HepG2 (cell line): Measurements from ENCODE around the gene RAB40C. TPM values are rescaled to one million over a fixed set of nuclear protein-coding genes. Genes with fewer than 3 reads are reported as not detected.

Experiments
- ATAC-seq: fragments of 200-7000 bp; cut with Tn5 transposase; 3 replicates; pipeline ENCODE4 v1.9.1; 2020; ENCODE audit warnings: mild to moderate bottlenecking, moderate library complexity
- BruUV-seq: library from RNA; stranded (reverse); fragments of 400-500 nt; replicated peaks from 2 replicates; lab custom pipeline; 2021; lab: Mats Ljungman, UMichigan
- CTCF ChIA-PET: fragments of 300-600 bp; formaldehyde crosslinking; extraction: SDS; loops from one replicate; lab custom pipeline; 2021; ENCODE audit warnings: low total read pairs, inconsistent platforms, low intra/inter-chr PET ratio; lab: Yijun Ruan, JAX
- POLR2A ChIA-PET: fragments of 350-600 bp; sonication (Branson Sonifier 250); formaldehyde crosslinking; loops from one replicate; lab custom pipeline; 2020; ENCODE audit warnings: antibody characterized with exemption, inconsistent platforms; lab: Yijun Ruan, JAX
- DNase-seq: peaks from one replicate; pipeline ENCODE4 v3.0.0-alpha.2; 2015; ENCODE audit warnings: low spot score
- FAIRE-seq: peaks from 3 replicates; lab custom pipeline; 2011; peaks lifted over from hg19 to GRCh38; lab: Jason Lieb, UNC
- H2AFZ ChIP-seq: one replicate; pipeline ENCODE4 v1.6.1; 2011; ENCODE audit warnings: low read length, inconsistent platforms
- H3K27ac ChIP-seq: fragments of 300-600 bp; 3 replicates; pipeline ENCODE4 v1.8.0; 2011; ENCODE audit warnings: mixed run types, mild to moderate bottlenecking, mixed read lengths, low read length, inconsistent platforms; ENCODE audit not compliant: insufficient read depth; ENCODE audit errors: extremely low read length
- H3K27me3 ChIP-seq, 2 experiments: fragments of 200-600 bp in 1 of 2; 2 replicates in 1 of 2; 3 replicates in 1 of 2; pipeline versions ENCODE4 v1.6.0 to v1.8.0; 2011; ENCODE audit warnings: low read length in 2 of 2, mild to moderate bottlenecking in 2 of 2, moderate library complexity in 2 of 2, inconsistent platforms in 1 of 2; ENCODE audit not compliant: insufficient read depth in 2 of 2, control insufficient read depth in 1 of 2
- H3K36me3 ChIP-seq, 2 experiments: fragments of 200-600 bp in 1 of 2; replicated peaks in 1 of 2; 2 replicates in 1 of 2; 3 replicates in 1 of 2; pipeline versions ENCODE4 v1.5.1 to v1.8.0; 2011; ENCODE audit warnings: low read length in 2 of 2, inconsistent platforms in 1 of 2; ENCODE audit not compliant: insufficient read depth in 2 of 2, control insufficient read depth in 1 of 2
- H3K4me1 ChIP-seq: 2 replicates; pipeline ENCODE4 v1.5.1; 2012; ENCODE audit warnings: low read length, inconsistent platforms; ENCODE audit not compliant: insufficient read depth
- H3K4me2 ChIP-seq: 2 replicates; pipeline ENCODE4 v1.6.0; 2011; ENCODE audit warnings: low read depth, low read length, inconsistent platforms
- H3K4me3 ChIP-seq, 3 experiments: fragments of 200-600 bp in 1 of 3; sonication (generic), shearing (Covaris generic) in 1 of 3; replicated peaks in 1 of 3; 2 replicates each; pipeline ENCODE4 v1.5.1; 2011 to 2016; ENCODE audit warnings: low read length in 3 of 3, inconsistent platforms in 2 of 3, low read depth in 2 of 3, mild to moderate bottlenecking in 2 of 3, control low read depth in 1 of 3, mixed read lengths in 1 of 3; ENCODE audit not compliant: insufficient read depth in 1 of 3
- H3K79me2 ChIP-seq: one replicate; pipeline ENCODE4 v1.6.1; 2011; ENCODE audit warnings: low read length, inconsistent platforms; ENCODE audit not compliant: insufficient read depth
- H3K9ac ChIP-seq: 2 replicates; pipeline ENCODE4 v1.6.0; 2011; ENCODE audit warnings: mild to moderate bottlenecking, low read depth, low read length, inconsistent platforms; ENCODE audit not compliant: insufficient read depth
- H3K9me3 ChIP-seq: 2 replicates; pipeline ENCODE4 v1.5.1; 2012; ENCODE audit warnings: mild to moderate bottlenecking, low read length
- H4K20me1 ChIP-seq: 2 replicates; pipeline ENCODE4 v1.6.0; 2011; ENCODE audit warnings: inconsistent platforms, mild to moderate bottlenecking, low read length, moderate library complexity; ENCODE audit not compliant: insufficient read depth
- AGO1 ChIP-seq: fragments of 200-400 bp; formaldehyde crosslinking; IDR thresholded peaks from 2 replicates; pipeline ENCODE4 v1.6.1; 2017; ENCODE audit warnings: mild to moderate bottlenecking, low read depth, low read length, moderate library complexity; ENCODE audit not compliant: poor library complexity, severe bottlenecking
- ATM ChIP-seq: fragments of 450-650 bp; IDR thresholded peaks from 2 replicates; pipeline ENCODE4 v1.7.1; 2017; ENCODE audit warnings: mild to moderate bottlenecking, borderline replicate concordance
- BRD4 ChIP-seq: sonication (generic); formaldehyde crosslinking; IDR thresholded peaks from 2 replicates; pipeline ENCODE4 v1.4.0; 2020; ENCODE audit warnings: missing genetic modification reagents
- CHCHD3 ChIP-seq: sonication (generic); formaldehyde crosslinking; IDR thresholded peaks from 2 replicates; pipeline ENCODE4 v1.8.0; 2022; ENCODE audit warnings: mild to moderate bottlenecking, missing genetic modification reagents, moderate library complexity
- CREB3 ChIP-seq: sonication (generic); formaldehyde crosslinking; IDR thresholded peaks from 2 replicates; pipeline ENCODE4 v1.5.0; 2020; ENCODE audit warnings: missing genetic modification reagents
- E2F1 ChIP-seq: sonication (generic); formaldehyde crosslinking; IDR thresholded peaks from 2 replicates; pipeline ENCODE4 v1.5.0; 2020; ENCODE audit warnings: missing genetic modification reagents
- HDAC1 ChIP-seq: sonication (generic); formaldehyde crosslinking; IDR thresholded peaks from 2 replicates; pipeline ENCODE4 v1.5.1; 2020; ENCODE audit warnings: mild to moderate bottlenecking, missing genetic modification reagents
- HOMEZ ChIP-seq: IDR thresholded peaks from 2 replicates; pipeline ENCODE4 v1.6.1; 2016; ENCODE audit warnings: low read depth
- IRF2 ChIP-seq: IDR thresholded peaks from 2 replicates; pipeline ENCODE4 v1.6.1; 2018; ENCODE audit warnings: missing genetic modification reagents, missing compliant biosample characterization
- KDM2A ChIP-seq: sonication (generic); formaldehyde crosslinking; IDR thresholded peaks from 2 replicates; pipeline ENCODE4 v1.4.0; 2020; ENCODE audit warnings: low read depth, missing genetic modification reagents, borderline replicate concordance
- MYC ChIP-seq: sonication (generic); formaldehyde crosslinking; IDR thresholded peaks from 2 replicates; pipeline ENCODE4 v1.9.0; 2021; ENCODE audit warnings: missing genetic modification reagents, borderline replicate concordance
- NRL ChIP-seq: sonication (generic); formaldehyde crosslinking; IDR thresholded peaks from 2 replicates; pipeline ENCODE4 v1.5.0; 2020; ENCODE audit warnings: missing genetic modification reagents, mild to moderate bottlenecking, moderate library complexity, borderline replicate concordance
- PAX8 ChIP-seq: sonication (generic); formaldehyde crosslinking; IDR thresholded peaks from 2 replicates; pipeline ENCODE4 v1.8.0; 2022; ENCODE audit warnings: mild to moderate bottlenecking, missing genetic modification reagents, borderline replicate concordance
- PHB2 ChIP-seq: fragments of 450-650 bp; IDR thresholded peaks from 2 replicates; pipeline ENCODE4 v1.6.1; 2018; ENCODE audit not compliant: partially characterized antibody
- SALL1 ChIP-seq: sonication (generic); formaldehyde crosslinking; IDR thresholded peaks from 2 replicates; pipeline ENCODE4 v1.8.0; 2022; ENCODE audit warnings: mild to moderate bottlenecking, missing genetic modification reagents
- SNAI1 ChIP-seq: sonication (generic); formaldehyde crosslinking; IDR thresholded peaks from 2 replicates; pipeline ENCODE4 v1.5.0; 2020; ENCODE audit warnings: mild to moderate bottlenecking, missing genetic modification reagents, borderline replicate concordance
- TBX3 ChIP-seq: fragments of 450-650 bp; IDR thresholded peaks from 2 replicates; pipeline ENCODE4 v1.6.1; 2017; ENCODE audit warnings: antibody characterized with exemption, mild to moderate bottlenecking, inconsistent platforms, borderline replicate concordance
- ZFY ChIP-seq: sonication (generic); formaldehyde crosslinking; IDR thresholded peaks from 2 replicates; pipeline ENCODE4 v1.4.0; 2020; ENCODE audit warnings: missing genetic modification reagents
- ZNF33A ChIP-seq: sonication (generic); formaldehyde crosslinking; IDR thresholded peaks from 2 replicates; pipeline ENCODE4 v1.5.1; 2020; ENCODE audit warnings: missing genetic modification reagents, mild to moderate bottlenecking, moderate library complexity, borderline replicate concordance
- ZNF350 ChIP-seq: sonication (generic); formaldehyde crosslinking; IDR thresholded peaks from 2 replicates; pipeline ENCODE4 v1.4.0; 2020; ENCODE audit warnings: mild to moderate bottlenecking, low read depth, missing genetic modification reagents, borderline replicate concordance
- ZSCAN9 ChIP-seq: IDR thresholded peaks from 2 replicates; pipeline ENCODE4 v1.6.1; 2016; ENCODE audit warnings: borderline replicate concordance
- WGBS: methylation state at CpG from one replicate; pipeline ENCODE4 v1.1.6; 2017; ENCODE audit warnings: low lambda C conversion rate; 5-methylcytosine and 5-hydroxymethylcytosine counted together
- in situ Hi-C: cut with HindIII; loops from 2 replicates; pipeline ENCODE4 v1.10.0; 2017; ENCODE audit warnings: low pct_unique_long_range_greater_than_20kb; ENCODE audit not compliant: extremely low pct_ligation_motif_present
- intact Hi-C: fragments of 100-400 bp; cut with micrococcal nuclease; formaldehyde crosslinking; loops from one replicate; pipeline ENCODE4 v1.10.0; 2022; ENCODE audit not compliant: unreplicated experiment
- polyA plus RNA-seq, 8 experiments: library from polyadenylated mRNA; depleted of rRNA in 3 of 8; stranded (reverse) in 7 of 8; unstranded in 1 of 8; fragments of >200 nt; fragmentation: Illumina TruSeq in 4 of 8; extraction: Trizol in 4 of 8; gene quantifications; 2 replicates each; pipeline versions ENCODE4 v1.2.1 to v1.2.3, GENCODE V29; 2011 to 2016; ENCODE audit warnings: low read depth in 4 of 8, missing spikeins in 1 of 8, mixed read lengths in 1 of 8; ENCODE audit not compliant: insufficient read depth in 1 of 8
- total RNA-seq, 5 experiments: library from RNA; depleted of rRNA; stranded (reverse); fragments of >200 nt; fragmentation: Illumina TruSeq; extraction: Trizol; gene quantifications; 2 replicates each; pipeline ENCODE4 v1.2.3, GENCODE V29; 2016; ENCODE audit warnings: low read depth in 1 of 5

RAB40C gene
- total and polyA plus RNA-seq, 2 of the 13 experiments (the other 11 are each of a cell fraction or from before 2014, with no cell fraction given), result 7.7 to 11.5 TPM

- BruUV-seq, result no TSS peak
- Histone ChIP-seq H3K27ac (no peak overlapping the region), H3K4me3 (peak overlapping the region; percentile 55 to 92 (median 65)), H3K4me2 (peak overlapping the region; percentile 91), H3K36me3 (no peaks in the 10 kb centered on the region), H4K20me1 (no peaks in the 10 kb centered on the region), H3K9me3 (no peaks in the 10 kb centered on the region), H2AFZ (no peak overlapping the region), H3K27me3 (peaks cover 16 to 52% of the 10 kb centered on the region in 2 experiments), H3K9ac (peak overlapping the region; percentile 18; the same call in 1 of the 2 replicates), H3K79me2 (peaks cover 4% of the 10 kb centered on the region), H3K4me1 (peaks cover 69% of the 10 kb centered on the region)
- no peak for DNase-seq
- in situ Hi-C loops (no loop called here), intact Hi-C loops (loop anchor here (5.0 kb wide), 1 partner anchor 33 kb away; no protein-coding TSS in a partner anchor)
- ChIA-PET POLR2A (no interaction called here), CTCF (no interaction called here)
- 13% methylated on average over 10 of the region's 35 CpGs for WGBS
- FAIRE-seq, result no peak
- peak; percentile 5; the same call in 1 of the 3 replicates for ATAC-seq
- TF ChIP-seq TBX3 (no peak), HOMEZ (CRISPR knock-in tag) (no peak), ZFY (CRISPR knock-in tag) (peak; percentile 18; the same call in 1 of the 2 replicates), ATM (no peak), NRL (CRISPR knock-in tag) (peak; percentile 39; the same call in 1 of the 2 replicates), AGO1 (peak; percentile 12), CHCHD3 (CRISPR knock-in tag) (no peak), PAX8 (CRISPR knock-in tag) (no peak), HDAC1 (CRISPR knock-in tag) (0 out of 2 replicates have a peak, but pooled peaks have one; percentile 1), BRD4 (CRISPR knock-in tag) (no peak), IRF2 (CRISPR knock-in tag) (no peak), ZNF33A (no peak), SALL1 (CRISPR knock-in tag) (no peak), E2F1 (no peak), PHB2 (no peak), KDM2A (no peak), MYC (0 out of 2 replicates have a peak, but pooled peaks have one; percentile 18), CREB3 (CRISPR knock-in tag) (no peak), SNAI1 (CRISPR knock-in tag) (no peak), ZSCAN9 (CRISPR knock-in tag) (no peak), ZNF350 (no peak)
Observed at GRCh38 chr16:565419-566330, 24.2 kb upstream of the RAB40C start.
